Eye (tissue), 1 donor: ENCODE data around the gene SFRP2.
A peak's percentile ranks its signal among the peaks of the same experiment; 100 is the strongest.

Experiments
- DNase-seq: peaks from one replicate; pipeline ENCODE4 v3.0.0-alpha.2; 2015

The SFRP2 gene

GRCh38 chr4:153788413-153789276 lies at the start of gene SFRP2:
SFRP2 (minus strand) TSS chr4:153789083; CDS start chr4:153788835, 248 bp downstream.
- peak; percentile 96 for DNase-seq

GRCh38 chr4:153838564-153838963 lies 49.7 kb upstream of the SFRP2 start:
- DNase-seq, result no peak

DNA sequence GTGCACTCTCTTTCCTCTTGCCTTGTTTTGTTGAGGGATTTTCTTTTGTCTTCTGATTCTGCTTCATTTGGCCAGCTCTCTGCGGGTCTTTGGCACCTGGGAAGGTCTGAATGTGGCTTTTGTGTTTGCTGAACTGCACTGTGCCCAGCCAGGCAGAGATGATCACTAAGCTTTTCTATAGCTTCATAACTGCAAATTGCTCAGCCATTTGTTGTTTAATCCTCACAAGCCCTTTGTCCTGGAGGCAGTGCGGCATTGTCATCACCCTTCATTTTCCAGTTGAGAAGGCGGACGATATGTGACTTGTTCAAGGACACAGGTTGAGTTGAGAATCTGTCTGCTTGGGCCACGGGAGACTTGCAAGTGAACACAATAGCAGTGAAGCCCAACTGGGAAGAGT lies 46.0 kb upstream of the SFRP2 start:
- peak; percentile 94 for DNase-seq

DNA sequence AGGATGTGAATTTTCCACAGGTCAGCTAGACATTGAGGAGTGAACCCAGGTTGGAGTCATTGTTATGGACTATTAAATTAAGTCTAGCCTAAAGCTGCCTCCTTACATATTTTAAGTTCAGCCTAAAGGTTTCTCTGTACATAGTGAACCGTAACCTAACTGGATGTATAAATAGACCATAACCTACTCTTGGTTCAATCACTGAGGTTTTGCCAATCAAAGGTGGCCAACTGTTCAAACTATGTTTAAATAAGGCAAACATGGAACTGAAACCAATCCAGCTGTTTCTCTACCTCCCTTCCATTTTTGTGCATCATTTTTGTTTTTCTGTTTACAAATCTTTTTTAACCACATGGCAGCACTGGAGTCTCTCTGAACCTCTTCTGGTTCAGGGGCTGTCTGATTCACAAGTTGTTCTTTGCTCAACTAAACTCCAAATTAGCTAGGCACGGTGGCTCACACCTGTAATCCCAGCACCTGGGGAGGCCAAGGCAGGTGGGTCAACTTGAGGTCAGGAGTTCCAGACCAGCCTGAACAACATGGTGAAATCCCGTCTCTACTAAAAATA lies 43.9 kb upstream of the SFRP2 start:
- no peak for DNase-seq

- peak; percentile 55 for DNase-seq
Measured at GRCh38 chr4:153832054-153832453, 43.2 kb upstream of the SFRP2 start.

DNA sequence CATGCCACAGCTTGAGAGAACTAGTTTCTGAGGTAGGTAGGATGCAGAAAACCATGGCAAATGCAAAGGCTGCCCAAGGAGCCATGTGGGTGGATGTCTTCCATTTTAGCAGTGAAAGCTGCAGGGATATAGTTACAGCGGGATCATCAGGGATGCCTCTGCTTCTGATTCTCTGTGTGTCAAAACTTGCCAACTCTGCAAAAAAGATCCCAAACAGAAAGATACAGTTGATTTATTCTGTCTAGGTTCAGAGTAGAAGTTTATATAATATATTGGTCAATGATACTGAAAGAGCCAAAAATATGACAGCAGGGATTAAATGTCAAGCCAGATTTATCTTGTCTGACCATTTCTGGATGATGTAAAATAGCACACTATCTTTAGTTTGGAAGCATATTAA lies 42.4 kb upstream of the SFRP2 start:
- peak; percentile 26 for DNase-seq

DNA sequence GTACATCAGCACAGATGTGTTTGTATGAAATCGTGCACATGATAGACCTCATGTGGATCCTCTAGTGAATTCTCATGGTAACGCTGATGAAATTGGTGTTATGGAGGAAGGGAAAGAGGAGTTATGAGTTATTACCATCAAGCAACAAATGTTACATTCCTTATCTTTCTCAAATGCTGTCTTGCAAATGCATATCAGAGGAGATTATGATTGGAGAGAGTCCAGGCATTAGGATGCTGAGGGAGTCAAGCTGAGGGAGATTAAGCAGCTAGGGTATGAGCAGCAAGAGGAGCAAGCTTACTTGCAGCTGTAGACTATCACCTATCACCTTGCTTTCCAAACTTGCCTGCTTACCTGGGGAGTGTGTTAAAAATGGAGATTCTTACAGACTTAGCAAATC lies 36.8 kb upstream of the SFRP2 start:
- no peak for DNase-seq

DNA sequence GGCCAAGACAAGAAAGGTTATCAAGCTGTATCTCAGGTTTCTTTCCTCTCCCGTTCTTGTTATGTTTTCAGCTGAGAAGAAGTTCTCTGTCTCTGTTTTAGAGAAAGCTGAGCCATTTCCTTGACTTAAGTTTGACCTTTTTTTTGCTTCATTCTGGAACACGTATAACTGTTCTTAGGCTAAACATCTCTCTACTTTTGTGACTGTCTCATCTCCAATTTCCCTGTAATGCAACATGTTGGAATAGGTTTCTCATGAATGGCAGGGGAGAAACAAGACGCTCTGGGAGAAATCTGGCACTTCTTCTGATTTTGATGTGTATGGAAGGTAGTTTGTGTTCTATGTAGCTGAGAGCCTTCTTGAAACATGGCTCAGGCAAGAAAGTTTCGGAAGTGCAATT lies 36.2 kb upstream of the SFRP2 start:
- DNase-seq, result no peak

DNA sequence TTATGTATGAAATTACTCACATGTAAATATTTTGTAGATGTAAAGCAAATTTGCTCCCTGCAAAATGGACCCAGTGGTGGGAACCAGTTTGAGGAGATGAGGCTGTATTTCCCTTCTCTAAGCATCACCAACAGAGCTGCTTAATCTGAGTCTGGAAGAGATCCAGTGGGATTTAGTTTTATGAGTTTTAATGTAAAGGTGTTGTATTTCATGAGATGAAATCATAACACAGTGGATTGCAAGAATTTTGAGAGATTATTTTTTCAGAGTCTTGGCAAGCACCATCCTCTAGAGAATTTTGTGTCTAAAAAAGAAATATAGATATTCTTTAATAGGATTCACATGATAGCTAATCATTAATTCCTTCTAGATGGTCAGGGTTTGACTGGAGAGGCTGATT lies 35.6 kb upstream of the SFRP2 start:
- DNase-seq, result peak; percentile 53

DNA sequence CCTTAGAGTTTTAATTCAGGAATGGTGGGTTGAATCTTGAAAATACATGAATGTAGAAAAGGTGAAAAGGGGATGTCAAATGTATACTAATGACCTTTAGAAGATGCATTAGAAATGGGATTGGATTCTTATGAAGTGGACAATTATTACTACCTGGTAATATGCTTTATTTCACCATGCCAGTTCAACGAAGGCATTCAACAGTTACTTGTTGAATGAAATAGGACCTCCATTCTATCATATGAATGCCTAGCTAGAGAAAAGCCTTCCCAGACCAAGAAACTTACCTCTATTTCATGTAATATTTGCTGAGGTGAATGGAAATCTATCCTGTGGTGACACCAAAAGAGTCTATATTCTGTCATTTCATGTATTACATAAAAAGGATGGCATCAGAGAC lies 34.6 kb upstream of the SFRP2 start:
- no peak for DNase-seq

DNA sequence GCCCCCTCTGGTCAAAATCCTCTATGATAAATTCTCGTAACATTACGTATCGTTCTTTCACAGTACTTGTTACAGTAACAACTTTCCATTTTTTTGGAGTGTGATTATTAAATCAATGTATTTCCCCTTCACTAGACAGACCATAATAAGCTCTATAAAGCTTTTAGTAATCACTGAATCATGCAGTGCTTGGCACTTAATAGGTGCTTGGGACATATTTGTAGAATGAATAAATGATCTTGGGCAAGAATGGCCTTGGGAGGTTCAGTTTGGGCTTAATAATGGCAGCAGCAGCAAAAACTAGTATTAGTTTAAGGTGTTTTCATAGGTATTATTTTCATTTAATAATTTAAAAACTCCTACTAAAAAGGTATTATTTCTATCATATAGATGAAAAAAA lies 33.4 kb upstream of the SFRP2 start:
- no peak for DNase-seq

DNA sequence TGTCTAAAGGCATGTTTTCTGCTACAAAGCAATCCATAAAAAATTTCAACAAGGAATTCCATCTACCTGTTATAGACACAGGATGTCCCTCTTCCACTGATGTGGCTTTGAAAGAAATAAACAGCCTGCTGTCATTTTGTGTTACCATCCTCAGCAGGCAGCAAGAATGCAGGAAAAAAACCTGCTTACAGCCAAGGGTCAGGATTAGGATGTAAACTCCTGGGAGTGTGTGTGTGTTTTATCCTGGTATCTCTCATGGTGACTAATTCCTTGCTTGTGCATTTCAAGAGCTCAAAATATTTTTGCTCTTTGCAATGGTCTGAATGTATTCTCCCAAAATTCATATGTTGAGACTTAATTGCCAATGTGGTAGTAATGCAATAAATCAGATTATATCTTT lies 28.6 kb upstream of the SFRP2 start:
- DNase-seq, result peak; percentile 43

- no peak for DNase-seq
Measured at GRCh38 chr4:153816542-153816941, 27.7 kb upstream of the SFRP2 start.

DNA sequence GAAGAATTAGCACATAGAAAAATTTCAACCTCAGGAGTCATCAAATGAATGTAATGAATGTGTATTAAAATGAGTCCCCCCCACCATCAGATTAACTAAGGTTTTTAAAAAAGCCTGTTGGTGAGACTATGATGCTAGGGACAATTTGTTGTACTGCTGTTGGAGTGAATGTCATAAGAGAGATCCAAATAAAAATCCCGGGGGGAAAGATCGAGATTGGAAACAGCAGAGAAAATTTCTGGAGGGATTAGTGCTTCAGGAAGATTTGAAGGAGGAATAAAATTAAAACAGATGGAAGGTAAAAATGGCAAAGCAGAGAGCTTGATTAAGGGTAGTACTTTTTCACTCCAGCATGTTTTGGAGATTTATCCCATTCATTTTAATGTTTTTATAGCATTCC lies 25.9 kb upstream of the SFRP2 start:
- no peak for DNase-seq

DNA sequence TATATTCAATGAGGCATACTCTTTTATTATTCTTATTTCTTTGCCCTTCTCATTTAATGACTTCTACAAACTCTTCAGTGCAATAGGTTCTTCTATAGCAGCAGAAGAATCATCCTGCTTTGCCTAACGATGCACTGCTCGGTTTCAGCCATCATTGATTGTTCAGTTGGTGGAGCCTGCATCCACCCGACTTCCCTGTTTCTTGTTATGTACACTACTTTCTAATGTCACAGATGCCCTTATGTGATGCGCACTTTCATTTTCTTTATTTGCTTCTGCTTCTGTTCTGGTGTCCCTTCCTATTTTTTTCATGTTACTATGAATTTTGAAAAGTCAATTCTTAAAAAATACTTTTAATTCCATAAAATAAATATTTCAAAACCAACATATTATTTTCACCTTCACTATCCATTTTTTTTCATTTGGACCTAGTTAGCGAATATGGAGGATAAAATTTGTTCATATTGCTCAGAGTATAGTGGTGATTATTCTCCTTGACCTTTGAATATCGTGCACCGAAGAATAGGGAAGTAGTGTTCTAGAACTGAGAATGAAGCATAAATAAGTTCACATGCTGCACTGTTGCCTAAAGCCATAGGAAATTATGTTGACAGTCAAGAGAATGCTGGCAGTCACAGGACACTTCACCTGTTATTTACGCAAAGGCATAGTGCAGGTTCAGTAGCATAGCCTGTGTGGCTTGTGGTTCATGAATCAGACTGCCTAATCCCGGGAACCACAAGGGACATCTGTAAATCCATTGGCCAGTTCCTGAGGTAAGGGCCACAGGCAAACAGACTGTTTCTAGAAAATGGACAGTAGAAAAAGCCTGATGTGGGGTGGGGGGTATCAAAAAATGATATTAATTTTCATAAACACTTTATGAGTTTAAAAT lies 21.3 kb upstream of the SFRP2 start:
- DNase-seq, result no peak

- no peak for DNase-seq
Measured at GRCh38 chr4:153809307-153809706, 20.4 kb upstream of the SFRP2 start.

- DNase-seq, result no peak
Measured at GRCh38 chr4:153808175-153808574, 19.3 kb upstream of the SFRP2 start.

DNA sequence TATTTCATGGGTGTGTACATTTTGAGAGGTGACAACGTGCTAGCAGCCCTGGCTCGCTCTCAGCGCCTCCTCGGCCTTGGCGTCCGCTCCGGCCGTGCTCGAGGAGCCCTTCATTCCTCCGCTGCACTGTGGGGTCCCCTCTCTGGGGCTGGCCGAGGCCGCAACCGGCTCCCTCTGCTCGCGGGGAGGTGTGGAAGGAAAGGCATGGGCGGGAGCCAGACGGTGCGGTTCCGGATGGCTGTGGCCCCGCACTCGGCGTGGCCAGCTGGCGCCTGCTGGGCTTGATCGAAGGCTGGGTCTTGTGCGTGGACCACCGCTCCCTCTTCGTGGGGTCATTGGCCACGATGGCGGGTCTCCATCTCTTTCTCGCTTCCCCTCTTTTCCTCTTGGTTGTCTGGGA lies 17.2 kb upstream of the SFRP2 start:
- DNase-seq, result no peak

DNA sequence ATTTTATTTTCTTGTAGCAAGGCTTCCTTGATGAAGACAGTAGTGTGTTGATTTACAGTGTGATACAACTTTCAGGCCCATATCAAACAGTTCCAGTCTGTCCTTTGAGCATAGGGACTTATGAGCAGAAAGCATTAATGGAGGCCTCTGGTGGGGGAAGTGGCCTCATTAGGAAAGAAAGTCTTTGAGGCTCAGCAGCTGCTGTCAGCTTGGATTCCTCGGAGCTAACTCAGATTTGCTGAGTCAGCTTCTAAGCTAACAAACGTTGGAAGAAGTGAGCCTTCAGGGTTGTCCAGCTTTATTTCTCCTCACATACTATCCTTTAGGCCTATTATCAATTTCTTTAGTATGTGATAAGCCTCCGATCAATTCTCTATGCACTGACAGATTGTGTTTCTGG lies 15.8 kb upstream of the SFRP2 start:
- peak; percentile 93 for DNase-seq

GRCh38 chr4:153799694-153800074 lies 10.8 kb upstream of the SFRP2 start:
- peak; percentile 47 for DNase-seq

GRCh38 chr4:153798901-153799693 lies 10.2 kb upstream of the SFRP2 start:
- DNase-seq, result no peak

DNA sequence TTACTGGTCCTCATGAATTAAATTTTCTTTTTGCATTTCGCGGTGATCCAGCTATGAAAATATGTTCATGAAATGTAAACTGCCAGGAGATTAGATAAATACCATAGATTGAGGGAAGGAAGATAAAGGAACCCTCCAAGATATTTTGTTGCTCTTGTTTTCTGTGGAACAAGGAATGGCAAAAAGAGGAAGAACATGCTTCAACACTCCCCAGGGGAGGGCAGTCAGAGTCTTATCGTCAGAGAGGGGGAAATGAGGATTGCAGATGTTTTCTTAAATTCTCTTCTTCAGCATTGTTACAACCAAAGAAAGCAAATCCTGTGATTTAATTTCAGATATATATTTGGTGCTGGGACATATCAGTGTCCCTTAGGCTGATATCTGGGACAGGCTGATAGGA lies 9.5 kb upstream of the SFRP2 start:
- no peak for DNase-seq

DNA sequence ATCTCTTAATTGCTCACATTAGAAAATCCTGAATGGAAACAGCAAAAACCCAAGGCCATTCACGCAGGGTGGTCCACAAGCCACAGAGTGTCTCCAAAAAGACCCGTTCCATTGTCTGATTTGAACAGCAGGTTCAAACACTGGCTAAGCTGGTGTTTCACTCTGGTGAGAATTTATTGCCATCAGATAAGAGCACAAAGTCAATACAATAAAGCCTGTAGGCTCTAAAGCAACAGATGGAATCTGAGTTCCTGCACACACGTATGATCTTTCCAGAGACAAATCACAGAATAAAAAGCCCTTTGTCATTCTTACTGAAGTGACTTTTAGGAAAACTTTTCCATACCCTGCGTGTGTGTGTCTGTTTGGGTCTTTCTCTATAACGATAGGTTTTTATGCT lies 5.1 kb upstream of the SFRP2 start:
- DNase-seq, result peak; percentile 71
